Glomerular visceral epithelial cell (primary cell): ENCODE measurements around the gene PRPF40A.

Experiments used
- DNase-seq: peaks from one replicate; pipeline ENCODE4 v3.0.0-alpha.2; 2016; ENCODE audit errors: extremely low spot score

PRPF40A gene

DNA sequence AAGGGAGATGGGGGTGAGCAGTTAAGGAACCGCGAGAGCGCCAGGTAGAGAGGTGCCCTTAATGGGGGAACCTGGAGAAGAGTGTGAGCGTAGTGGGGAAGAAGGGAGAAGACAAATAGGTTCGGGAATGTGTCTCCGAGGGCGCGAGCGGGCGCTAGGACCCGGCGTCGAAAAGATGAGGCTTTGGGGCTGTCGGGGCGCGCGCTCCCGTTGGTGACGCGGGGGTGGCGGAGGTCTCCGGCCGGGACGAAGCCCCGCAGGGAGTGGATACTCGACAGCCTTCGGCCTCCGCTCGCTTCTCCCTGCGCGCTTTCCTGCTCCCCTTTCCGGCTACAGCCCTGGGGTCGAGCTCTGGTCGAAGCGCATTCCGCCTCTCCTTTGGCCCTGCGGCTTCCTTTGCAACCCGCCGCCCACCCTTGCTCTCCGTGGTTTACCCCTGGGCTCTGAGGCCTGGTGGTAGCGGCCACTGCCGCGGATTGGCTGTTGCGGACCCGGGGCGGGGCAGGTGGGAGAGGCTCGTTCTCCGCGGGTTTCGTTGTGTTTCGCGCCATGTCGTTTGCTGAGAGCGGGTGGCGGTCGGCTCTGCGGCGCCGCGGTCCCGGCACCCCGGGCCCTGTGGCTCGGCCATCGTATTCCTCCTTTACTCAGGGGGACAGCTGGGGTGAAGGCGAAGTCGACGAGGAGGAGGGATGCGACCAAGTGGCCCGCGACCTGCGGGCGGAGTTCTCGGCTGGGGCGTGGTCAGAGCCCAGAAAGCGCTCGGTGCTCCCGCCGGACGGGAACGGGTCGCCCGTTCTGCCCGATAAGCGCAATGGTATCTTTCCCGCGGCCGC lies 1.0 kb upstream of the PRPF40A start, which contains the start of gene ARL6IP6:
ARL6IP6 (plus strand) TSS at position 545 of the 833 bp plus-strand sequence; CDS start at position 550, 5 bp downstream.
- DNase-seq = peak; percentile 92

DNA sequence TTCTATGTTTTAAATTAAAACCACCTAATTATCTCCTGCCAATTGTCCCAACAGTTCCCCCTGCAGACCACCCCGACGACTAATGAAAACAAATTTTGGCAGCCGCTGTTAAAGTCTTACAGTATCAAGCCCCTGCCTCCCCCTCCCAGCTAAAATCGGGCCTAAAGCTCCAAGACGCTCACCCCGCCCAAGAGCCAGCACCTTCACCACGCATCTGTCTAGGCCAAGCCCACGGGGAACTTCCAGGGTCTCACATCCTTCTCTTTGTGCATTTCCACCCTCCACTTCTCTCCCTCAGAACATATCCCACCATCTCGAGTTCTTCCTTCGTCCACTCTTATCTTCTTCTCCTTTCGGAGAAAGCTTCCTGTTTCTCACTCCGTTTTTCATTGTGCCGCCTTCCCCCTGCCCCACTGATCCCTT lies 445 bp downstream of the PRPF40A start:
- DNase-seq = no peak

DNA sequence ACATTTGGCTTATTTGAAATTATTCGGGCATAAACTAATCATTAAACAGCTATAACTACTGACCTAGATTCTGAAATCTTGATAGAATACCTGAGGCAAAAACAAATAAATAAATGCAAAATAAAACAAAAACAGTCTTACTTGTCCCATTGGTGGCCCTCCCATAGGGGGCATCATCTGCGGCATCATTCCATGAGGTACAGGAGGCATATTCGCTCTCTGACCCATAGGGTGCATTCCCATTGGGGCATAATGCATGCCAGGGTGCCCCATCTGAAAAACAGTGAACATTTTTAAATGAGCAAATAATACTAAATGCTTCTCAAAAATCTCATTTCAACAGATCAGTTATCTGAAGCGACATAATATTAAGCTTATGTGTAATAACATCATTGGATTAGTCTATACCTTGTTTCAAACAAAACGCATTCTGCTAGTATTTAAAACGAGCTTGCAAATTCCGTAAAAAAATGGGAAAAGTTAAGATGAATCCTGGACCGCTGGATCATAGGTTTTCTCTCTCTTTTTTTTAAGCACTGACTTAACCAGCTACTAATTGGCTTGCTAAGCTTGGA lies 1.3 kb downstream of the PRPF40A start:
- peak; percentile 52 for DNase-seq

DNA sequence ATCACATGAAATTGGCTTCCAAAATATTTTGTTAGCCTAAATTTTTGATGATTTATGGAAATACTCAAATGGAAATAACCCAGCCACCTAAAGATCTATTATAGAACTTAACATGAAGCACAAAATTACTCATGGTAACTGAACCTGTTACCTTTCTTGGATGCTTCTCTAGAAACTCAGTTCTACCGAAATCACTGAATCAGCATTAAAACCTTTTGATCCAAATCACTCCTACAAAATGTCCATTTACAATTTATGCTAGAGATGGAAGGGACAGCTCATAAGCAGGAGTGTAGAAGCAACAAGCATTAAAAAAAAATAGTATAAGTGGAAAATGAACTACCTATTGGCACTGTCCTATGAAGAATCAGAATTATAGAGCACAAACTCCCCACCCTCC lies 2.1 kb downstream of the PRPF40A start:
- no peak for DNase-seq

GRCh38 chr2:152710713-152711112 lies 6.5 kb downstream of the PRPF40A start:
- DNase-seq = no peak

DNA sequence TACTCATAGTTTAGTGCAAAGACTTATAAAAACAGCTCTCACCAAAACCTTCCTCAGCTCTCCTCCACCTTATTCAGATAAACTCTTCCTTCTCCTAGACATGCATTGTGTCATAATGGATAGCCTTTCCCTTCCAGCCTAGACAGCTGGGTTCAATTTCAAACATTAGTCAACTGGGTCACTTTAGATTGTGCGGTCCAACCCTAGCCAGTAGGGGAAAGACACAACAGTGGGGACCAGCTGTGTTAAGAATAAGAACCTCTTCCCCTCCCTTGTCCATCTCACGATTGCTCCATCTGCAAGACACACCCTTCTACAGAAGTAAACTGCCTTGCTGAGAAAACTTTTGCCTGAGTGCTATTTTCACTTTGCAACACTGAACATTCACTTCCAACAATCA lies 8.5 kb downstream of the PRPF40A start:
- DNase-seq = no peak

DNA sequence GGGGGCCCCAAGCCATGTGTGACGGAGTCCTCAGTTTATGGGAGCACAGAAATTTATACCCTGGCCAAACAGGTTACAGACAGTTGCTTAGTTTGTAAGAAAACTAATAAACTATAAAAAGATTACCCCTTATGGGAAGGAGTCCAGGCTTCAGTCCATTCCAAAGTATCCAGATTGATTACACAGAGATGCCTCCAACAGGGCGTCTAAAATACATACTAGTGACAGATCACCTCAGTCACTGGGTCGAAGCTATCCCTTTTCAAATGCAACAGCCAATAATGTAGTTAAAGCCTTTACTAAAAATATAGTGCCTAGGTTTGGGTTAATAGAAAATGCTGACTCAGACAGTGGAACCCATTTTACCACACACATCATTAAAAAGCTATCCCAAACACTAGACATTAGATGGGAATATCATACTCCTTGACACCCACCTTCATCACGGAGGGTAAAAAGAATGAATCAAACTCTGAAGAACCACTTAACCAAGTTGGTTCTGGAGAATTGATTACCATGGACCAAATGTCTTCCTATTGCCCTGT lies 10.7 kb downstream of the PRPF40A start:
- DNase-seq = no peak

DNA sequence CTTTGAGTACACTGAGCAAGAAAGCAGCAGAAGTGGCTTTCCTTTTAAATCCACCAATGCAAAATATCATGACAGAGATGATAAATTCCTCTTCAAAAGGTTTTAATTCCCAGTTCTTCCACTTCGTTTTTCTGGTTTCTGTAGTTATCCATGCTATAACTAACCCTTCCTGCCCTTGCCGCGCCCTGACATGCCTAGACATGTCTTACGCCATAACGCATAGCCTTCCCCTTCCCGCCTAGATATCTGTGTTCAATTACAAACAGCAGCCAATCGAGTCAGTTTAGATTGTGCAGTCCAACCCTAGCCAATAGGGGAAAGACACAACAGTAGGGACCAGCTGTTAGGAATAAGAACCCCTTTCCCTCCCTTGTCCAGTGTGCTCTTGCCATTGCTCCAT lies 16.1 kb downstream of the PRPF40A start:
- no peak for DNase-seq

GRCh38 chr2:152696476-152696875 lies 20.8 kb downstream of the PRPF40A start:
- DNase-seq = no peak

GRCh38 chr2:152695763-152696162 lies 21.5 kb downstream of the PRPF40A start:
- no peak for DNase-seq

- peak; percentile 83 for DNase-seq
Measured at GRCh38 chr2:152694161-152694661, 23.1 kb downstream of the PRPF40A start.

GRCh38 chr2:152693033-152693432 lies 24.2 kb downstream of the PRPF40A start:
- DNase-seq = no peak

- no peak for DNase-seq
Measured at GRCh38 chr2:152686321-152686720, 30.9 kb downstream of the PRPF40A start.

DNA sequence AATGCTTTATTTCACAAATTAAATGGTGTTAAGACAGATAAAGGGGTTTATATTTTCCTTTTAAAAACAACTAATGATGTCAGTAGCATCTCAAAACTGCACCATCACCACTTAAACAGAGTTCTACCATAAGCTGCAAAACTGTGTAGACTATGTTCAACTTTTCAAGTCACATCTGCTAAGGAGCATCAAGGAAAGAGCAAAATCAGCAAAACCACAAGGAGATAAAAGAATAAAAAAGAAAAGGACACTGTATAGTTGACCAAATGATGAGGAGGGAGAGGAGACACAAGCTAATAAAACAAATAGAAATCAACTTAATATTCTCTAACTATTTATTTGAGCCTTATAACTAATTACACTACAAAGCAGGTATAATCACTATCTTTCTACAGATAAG lies 33.9 kb downstream of the PRPF40A start:
- no peak for DNase-seq

GRCh38 chr2:152682663-152683062 lies 34.6 kb downstream of the PRPF40A start:
- DNase-seq = no peak

GRCh38 chr2:152678808-152679207 lies 38.5 kb downstream of the PRPF40A start:
- no peak for DNase-seq

GRCh38 chr2:152676461-152676860 lies 40.8 kb downstream of the PRPF40A start:
- no peak for DNase-seq

DNA sequence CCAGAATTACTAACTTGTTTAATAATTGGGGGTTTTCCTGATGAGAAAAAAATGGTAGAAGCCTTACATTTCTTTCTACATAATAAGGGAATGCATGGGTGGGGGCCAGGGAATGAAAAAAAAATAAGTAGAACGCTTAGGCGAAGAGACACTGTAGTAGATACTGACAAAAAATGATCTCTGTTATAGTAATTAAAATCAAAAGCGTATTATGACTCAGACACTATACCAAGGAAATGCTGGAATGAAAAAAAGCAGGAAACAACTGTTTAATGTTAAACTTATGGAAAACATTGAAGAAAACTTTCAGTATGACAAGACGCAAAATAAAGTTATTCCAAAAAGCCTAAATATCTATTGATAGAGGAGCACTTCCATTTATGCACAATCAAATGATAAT lies 42.9 kb downstream of the PRPF40A start:
- DNase-seq = no peak

DNA sequence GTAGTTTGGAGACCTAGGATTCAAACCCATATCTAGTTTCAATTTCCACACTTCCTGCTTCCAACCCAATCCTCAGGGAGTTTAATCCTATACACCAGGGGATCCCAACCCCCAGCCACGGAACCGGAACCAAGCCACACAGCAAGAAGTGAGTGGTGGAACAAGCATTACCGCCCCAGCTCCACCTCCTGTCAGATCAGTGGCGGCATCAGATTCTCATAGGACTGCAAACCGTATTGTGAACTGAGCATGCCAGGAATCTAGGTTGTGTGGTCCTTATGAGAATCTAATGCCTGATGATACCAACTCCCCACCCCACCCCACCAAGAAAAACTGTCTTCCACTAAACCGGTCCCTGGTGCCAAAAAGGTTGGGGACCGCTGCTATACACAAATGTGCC lies 52.5 kb downstream of the PRPF40A start:
- no peak for DNase-seq

GRCh38 chr2:152661076-152661475 lies 56.2 kb downstream of the PRPF40A start:
- no peak for DNase-seq

DNA sequence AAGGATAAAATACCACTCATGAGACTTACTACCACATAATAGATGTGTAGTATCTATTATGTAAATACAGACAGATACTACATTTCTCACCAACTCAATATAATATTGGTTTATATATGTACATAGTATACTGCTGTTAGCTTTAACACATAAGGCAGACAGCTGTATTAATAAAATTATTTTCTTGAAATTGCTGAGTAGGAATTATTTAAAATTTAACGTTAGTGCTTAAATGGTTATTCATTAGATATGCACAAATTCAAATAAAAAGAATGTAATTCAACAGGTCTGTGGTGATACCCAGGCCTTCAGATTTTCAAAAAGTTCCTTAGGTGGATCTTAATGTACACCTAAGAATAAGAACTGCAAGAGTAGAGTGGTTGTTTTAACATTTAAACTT lies 59.0 kb downstream of the PRPF40A start:
- no peak for DNase-seq

- DNase-seq = no peak
Measured at GRCh38 chr2:152657043-152657442, 60.2 kb downstream of the PRPF40A start.

GRCh38 chr2:152655880-152656279 lies 61.4 kb downstream of the PRPF40A start:
- DNase-seq = no peak
